Occipital lobe (tissue), 2 donors: ENCODE data around the gene VAMP1. TPM values are rescaled to one million over a fixed set of nuclear protein-coding genes. Genes with fewer than 3 reads are reported as not detected.
"Not testable (repeated sequence)": the region's sequence is repeated elsewhere in the genome, so short reads cannot be mapped to it uniquely, and the experiment has no call there.

Source experiments
- DNase-seq: peaks from one replicate; lab custom pipeline; 2025; lab: John Stamatoyannopoulos, UW
- total RNA-seq: library from RNA; depleted of rRNA; stranded (reverse); fragments of >200 nt; gene quantifications from one replicate; pipeline ENCODE4 v1.2.3, GENCODE V29; 2014

The VAMP1 gene
- total RNA-seq, 1 donor from 2014 or later = 6.4 TPM

DNA sequence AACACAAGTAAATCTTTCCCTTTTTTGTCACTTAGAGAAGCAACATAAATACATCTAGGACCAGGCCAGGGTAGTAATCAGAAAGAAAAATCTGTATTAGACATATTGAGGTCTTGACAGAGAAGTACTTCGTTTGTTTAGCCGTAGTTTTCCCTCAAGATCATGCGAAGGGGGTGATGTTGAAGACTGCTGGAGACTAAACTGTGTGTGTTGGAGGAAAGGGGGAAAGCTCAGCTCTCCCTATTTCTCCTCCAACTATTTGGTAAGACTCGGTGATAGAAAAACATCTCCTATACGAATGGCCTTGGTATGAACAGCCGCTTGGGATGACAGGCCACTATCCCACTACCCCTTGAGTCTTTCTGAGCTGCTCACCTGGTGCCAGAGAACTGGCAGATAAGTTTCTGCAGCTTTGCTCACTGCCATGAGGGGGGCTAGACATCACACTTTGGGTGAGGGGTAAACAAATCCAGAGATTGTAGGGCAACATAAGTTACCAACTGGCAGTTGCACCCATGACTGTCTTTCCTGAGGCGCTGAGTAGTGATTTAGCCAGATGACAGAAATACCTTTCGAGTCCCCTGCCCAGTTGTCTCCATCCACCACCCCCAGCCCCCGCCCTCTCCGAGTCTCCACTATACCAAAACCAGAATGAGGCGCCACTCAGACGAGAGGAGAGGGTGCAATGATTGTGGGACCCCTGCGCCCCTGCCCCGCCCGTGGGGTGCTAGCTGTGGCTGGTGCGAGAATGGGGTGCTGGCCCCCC is 685 bp downstream of the VAMP1 start:
- DNase-seq = no peak

- DNase-seq = no peak
Observed at GRCh38 chr12:6469092-6469491, 1.4 kb downstream of the VAMP1 start.

GRCh38 chr12:6468283-6468575 is 2.2 kb downstream of the VAMP1 start:
- DNase-seq = no peak

DNA sequence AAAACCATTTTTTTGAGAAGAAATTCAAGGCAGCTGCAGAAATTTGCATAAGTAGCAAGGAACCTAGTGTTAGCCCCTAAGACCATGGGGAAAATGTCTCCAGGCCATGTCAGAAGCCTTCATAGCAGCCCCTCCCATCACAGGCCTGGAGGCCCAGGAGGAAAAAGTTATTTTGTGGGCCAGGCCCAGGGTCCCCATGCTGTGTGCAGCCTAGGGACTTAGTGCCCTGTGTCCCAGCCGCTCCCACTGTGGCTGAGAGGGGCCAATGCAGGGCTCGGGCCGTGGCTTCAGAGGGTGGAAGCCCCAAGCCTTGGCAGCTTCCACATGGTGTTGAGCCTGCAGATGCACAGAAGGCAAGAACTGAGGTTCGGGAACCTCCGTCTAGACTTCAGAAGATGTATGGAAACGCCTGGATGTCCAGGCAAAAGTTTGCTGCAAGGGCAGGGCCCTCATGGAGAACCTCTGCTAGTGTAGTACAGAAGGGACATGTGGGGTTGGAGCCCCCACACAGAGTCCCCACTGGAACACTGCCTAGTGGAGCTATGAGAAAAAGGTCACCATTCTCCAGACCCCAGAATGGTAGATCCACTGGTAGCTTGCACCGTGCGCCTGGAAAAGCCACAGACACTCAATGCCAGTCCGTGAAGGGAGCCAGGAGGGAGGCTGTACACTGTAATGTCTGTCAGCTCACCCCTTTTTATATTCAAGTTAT is 2.8 kb downstream of the VAMP1 start:
- not testable (repeated sequence) for DNase-seq

DNA sequence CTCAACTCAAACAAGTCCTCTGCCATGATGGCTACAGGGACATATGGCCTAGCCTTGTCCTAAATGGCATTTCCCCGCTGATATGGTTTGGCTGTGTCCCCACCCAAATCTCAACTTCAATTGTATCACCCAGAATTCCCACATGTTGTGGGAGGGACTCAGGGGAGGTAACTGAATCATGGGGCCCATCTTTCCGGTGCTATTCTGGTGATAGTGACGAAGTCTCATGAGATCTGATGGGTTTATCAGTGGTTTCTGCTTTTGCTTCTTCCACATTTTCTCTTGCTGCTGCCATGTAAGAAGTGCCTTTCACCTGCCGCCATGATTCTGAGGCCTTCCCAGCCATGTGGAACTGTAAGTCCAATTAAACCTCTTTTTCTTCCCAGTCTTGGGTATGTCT is 3.7 kb downstream of the VAMP1 start:
- DNase-seq = not testable (repeated sequence)

DNA sequence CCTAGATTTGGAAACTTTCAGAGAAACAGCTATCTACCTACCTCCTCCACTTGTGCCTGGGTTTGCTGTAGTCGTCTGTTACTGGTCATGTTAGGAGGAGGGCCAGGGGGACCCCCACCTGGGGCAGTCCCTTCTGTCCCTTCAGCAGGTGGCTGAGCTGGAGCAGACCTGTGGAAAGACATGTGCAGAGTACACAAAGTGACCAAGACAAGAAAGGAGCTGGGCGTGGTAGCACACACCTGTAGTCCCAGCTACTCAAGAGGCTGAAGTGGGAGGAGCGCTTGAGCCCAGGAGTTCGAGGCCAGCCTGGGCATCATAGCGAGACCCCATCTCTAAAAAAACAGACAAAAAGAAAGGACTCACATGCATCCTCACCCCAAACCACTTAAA is 4.3 kb downstream of the VAMP1 start:
- DNase-seq = no peak

- no peak for DNase-seq
Observed at GRCh38 chr12:6465467-6466183, 4.9 kb downstream of the VAMP1 start.

- DNase-seq = no peak
Observed at GRCh38 chr12:6464531-6464930, 5.9 kb downstream of the VAMP1 start.

- DNase-seq = no peak
Observed at GRCh38 chr12:6463858-6464257, 6.6 kb downstream of the VAMP1 start.

- no peak for DNase-seq
Observed at GRCh38 chr12:6463216-6463615, 7.3 kb downstream of the VAMP1 start.

GRCh38 chr12:6462234-6462995 is 8.1 kb downstream of the VAMP1 start:
- no peak for DNase-seq

GRCh38 chr12:6461401-6462233 is 8.9 kb downstream of the VAMP1 start:
- no peak for DNase-seq

- no peak for DNase-seq
Observed at GRCh38 chr12:6460751-6461371, 9.6 kb downstream of the VAMP1 start.

DNA sequence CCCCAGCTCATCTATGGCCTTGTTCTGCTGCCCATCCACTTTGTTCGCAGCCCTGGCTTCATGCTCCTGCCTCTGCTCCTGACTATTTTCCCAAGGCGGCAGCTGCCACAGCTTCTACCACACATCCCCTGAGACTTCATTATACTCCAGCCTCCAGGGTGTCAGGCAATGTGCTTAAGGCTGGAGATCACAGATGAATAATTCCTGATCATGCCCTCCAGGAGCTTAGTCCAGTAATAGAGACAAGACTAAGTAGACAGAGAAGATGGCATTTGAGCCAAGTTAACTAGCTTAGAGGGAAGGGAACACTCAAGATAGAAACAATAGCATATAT is 11.5 kb downstream of the VAMP1 start:
- no peak for DNase-seq

GRCh38 chr12:6458281-6459003 is 12.0 kb downstream of the VAMP1 start:
- DNase-seq = no peak

- DNase-seq = no peak
Observed at GRCh38 chr12:6457220-6457945, 13.1 kb downstream of the VAMP1 start.

DNA sequence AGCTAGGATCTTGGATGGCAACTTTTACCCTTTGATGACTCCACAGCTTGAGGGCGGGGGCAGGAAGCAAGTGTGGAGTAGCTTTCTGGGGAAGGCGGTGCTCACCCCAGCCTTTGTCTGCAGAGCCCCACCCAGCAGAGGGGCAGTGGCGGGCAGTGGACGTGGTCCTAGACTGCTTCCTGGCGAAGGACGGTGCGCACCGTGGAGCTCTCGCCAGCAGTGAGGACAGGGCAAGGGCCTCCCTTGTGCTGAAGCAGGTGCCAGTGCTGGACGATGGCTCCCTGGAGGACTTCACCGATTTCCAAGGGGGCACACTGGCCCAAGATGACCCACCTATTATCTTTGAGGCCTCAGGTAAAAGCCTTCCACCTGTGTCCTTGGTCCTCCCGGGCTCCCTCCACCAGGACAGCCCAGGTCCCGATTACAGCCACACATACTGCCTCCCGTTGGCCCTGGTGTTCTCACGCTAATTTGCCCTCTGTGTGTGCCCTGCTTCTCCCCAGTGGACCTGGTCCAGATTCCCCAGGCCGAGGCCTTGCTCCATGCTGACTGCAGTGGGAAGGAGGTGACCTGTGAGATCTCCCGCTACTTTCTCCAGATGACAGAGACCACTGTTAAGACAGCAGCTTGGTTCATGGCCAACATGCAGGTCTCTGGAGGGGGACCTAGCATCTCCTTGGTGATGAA is 17.4 kb downstream of the VAMP1 start:
- DNase-seq = no peak

DNA sequence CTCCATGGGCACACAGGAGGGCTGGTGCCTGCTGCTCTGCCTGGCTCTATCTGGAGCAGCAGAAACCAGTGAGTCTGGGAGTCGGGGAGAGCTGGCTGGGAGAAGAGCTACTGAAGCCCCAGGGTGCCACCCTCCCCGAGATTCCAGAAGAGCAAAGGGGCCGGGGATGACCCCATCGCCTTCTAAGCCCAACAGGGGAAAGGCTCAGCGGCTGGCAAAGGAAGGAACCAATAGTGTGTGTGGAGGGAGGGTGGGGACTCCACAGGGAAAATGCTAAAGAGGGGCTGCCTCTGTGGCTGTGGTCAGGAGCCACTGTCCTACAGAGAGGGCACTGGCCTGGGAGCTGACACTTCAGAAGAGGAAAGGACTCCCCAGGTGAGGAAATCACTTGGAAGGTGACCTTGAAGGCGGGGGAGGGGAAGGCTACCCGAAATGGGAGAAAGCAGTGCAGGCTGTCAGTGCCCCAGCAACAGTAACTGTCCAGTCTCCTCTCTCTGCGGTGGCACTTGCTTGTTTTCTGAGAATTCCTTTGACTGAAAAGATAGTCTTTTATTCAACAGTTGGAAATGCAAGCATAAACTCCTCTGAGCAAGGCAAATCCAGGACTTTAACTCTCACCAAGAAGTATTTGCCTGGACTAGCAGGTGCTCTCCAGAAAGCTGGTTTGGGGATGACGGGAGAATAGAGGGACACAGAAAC is 18.1 kb downstream of the VAMP1 start:
- no peak for DNase-seq
